Esophagus muscularis mucosa (tissue), 3 donors: ENCODE results near the gene BICD2.

Source experiments
- POLR2A ChIP-seq: fragments of 450-650 bp; IDR thresholded peaks from one replicate; pipeline ENCODE4 v1.6.1; 2017; ENCODE audit warnings: antibody characterized with exemption, moderate library complexity, mild to moderate bottlenecking, low read depth
- TF ChIP-seq, protein P1 (sequence below), 3 experiments: fragments of 200-600 bp in 2 of 3; fragments of 450-650 bp in 1 of 3; sonication (generic) in 2 of 3; IDR thresholded peaks; one replicate each; pipeline ENCODE4 v1.5.1; 2017 to 2019; ENCODE audit warnings: antibody characterized with exemption in 3 of 3, mild to moderate bottlenecking in 2 of 3, moderate library complexity in 1 of 3

- TF ChIP-seq, protein P1, sequence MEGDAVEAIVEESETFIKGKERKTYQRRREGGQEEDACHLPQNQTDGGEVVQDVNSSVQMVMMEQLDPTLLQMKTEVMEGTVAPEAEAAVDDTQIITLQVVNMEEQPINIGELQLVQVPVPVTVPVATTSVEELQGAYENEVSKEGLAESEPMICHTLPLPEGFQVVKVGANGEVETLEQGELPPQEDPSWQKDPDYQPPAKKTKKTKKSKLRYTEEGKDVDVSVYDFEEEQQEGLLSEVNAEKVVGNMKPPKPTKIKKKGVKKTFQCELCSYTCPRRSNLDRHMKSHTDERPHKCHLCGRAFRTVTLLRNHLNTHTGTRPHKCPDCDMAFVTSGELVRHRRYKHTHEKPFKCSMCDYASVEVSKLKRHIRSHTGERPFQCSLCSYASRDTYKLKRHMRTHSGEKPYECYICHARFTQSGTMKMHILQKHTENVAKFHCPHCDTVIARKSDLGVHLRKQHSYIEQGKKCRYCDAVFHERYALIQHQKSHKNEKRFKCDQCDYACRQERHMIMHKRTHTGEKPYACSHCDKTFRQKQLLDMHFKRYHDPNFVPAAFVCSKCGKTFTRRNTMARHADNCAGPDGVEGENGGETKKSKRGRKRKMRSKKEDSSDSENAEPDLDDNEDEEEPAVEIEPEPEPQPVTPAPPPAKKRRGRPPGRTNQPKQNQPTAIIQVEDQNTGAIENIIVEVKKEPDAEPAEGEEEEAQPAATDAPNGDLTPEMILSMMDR (IDR thresholded peaks at IDR 0.05) = no peak
- TF ChIP-seq POLR2A = no peak
Observed at GRCh38 chr9:92769990-92770359, 5.3 kb upstream of the BICD2 start.
